Colon (tissue), 2 donors: ENCODE measurements around the gene PARP14.
A peak's percentile ranks its signal among the peaks of the same experiment; 100 is the strongest.
"Not testable (repeated sequence)": the region's sequence is repeated elsewhere in the genome, so short reads cannot be mapped to it uniquely, and the experiment has no call there.

Experiments
- FAIRE-seq: peaks from 2 replicates; lab custom pipeline; 2012; peaks lifted over from hg19 to GRCh38; lab: Jason Lieb, UNC
- donor health status: control.
- donor health status: control.

Gene PARP14

GRCh38 chr3:122679085-122679881, 1.4 kb upstream of the PARP14 start:
- FAIRE-seq, result no peak

GRCh38 chr3:122679882-122680474, 661 bp upstream of the PARP14 start:
- no peak for FAIRE-seq

GRCh38 chr3:122681284-122681973, 790 bp downstream of the PARP14 start:
- no peak for FAIRE-seq

- no peak for FAIRE-seq
Measured at GRCh38 chr3:122681974-122682409, 1.4 kb downstream of the PARP14 start.

- FAIRE-seq, result not testable (repeated sequence)
Measured at GRCh38 chr3:122682778-122683411, 2.3 kb downstream of the PARP14 start.

- no peak for FAIRE-seq
Measured at GRCh38 chr3:122687298-122687697, 6.7 kb downstream of the PARP14 start.

- FAIRE-seq, result no peak
Measured at GRCh38 chr3:122688996-122689395, 8.4 kb downstream of the PARP14 start.

- FAIRE-seq, result no peak
Measured at GRCh38 chr3:122689587-122689986, 8.9 kb downstream of the PARP14 start.

- no peak for FAIRE-seq
Measured at GRCh38 chr3:122690096-122690495, 9.5 kb downstream of the PARP14 start.

- no peak for FAIRE-seq
Measured at GRCh38 chr3:122691195-122691594, 10.6 kb downstream of the PARP14 start.

- FAIRE-seq, result no peak
Measured at GRCh38 chr3:122692674-122693073, 12.0 kb downstream of the PARP14 start.

GRCh38 chr3:122694966-122695365, 14.3 kb downstream of the PARP14 start:
- no peak for FAIRE-seq

- FAIRE-seq, result no peak
Measured at GRCh38 chr3:122695927-122696561, 15.4 kb downstream of the PARP14 start.

GRCh38 chr3:122697952-122698620, 17.4 kb downstream of the PARP14 start:
- FAIRE-seq, result no peak

- no peak for FAIRE-seq
Measured at GRCh38 chr3:122700193-122700592, 19.6 kb downstream of the PARP14 start.

GRCh38 chr3:122705379-122705778, 24.7 kb downstream of the PARP14 start:
- FAIRE-seq, result no peak

GRCh38 chr3:122710616-122711251, 30.1 kb downstream of the PARP14 start:
- FAIRE-seq, result peak; percentile 18

GRCh38 chr3:122714273-122714672, 33.6 kb downstream of the PARP14 start:
- FAIRE-seq, result no peak

- no peak for FAIRE-seq
Measured at GRCh38 chr3:122716667-122717066, 36.0 kb downstream of the PARP14 start.

- no peak for FAIRE-seq
Measured at GRCh38 chr3:122719273-122719921, 38.8 kb downstream of the PARP14 start.

- FAIRE-seq, result no peak
Measured at GRCh38 chr3:122725106-122725505, 44.5 kb downstream of the PARP14 start.
